ENCODE results near the gene FBXL16.

DNA sequence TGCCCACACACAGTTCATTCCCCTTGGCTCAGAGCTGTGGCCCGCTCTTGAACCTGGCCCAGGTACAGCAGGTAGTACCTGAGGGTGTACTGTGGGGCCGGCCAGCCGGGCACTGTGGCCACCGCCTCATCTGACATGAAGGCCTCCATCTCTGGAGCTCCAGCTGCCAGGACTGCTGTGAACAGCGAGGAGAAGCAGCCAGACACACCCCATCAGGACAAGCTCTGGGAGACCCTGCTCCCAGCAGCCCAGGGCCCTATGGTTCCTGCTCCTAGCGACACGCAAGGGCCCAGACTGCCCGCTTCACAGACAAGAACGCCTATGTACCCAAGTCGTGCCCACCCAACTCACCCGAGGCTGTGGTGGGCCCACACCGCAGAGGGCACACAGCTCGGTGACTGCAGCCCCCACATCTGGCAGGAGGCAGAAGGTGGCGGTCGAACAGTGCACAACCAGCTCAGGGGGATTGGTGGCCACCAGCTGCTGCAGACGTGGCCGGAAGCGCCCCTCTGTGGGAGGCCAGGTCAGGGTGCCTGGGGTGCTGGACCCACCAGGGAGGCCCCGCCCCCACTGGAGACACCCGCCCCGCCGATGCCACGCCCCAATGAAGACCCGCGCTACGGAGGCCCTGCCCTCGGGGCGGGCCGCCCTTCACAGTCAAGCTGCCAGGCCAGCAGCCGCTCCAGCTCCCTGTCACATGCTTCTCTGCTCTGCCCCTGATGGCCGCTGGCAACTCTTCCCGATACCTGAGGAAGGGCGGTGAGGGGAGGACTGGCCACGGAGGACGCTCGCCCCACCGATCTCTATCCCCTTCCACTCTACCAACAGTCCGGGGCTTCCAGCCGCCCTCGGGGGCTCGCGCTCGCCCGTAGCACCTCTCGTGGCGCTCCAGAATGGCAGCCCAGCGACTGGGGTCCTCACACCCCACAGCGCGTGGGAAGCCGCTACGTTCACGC, 26.5 kb downstream of the FBXL16 start:
- TF ChIP-seq, protein P1, sequence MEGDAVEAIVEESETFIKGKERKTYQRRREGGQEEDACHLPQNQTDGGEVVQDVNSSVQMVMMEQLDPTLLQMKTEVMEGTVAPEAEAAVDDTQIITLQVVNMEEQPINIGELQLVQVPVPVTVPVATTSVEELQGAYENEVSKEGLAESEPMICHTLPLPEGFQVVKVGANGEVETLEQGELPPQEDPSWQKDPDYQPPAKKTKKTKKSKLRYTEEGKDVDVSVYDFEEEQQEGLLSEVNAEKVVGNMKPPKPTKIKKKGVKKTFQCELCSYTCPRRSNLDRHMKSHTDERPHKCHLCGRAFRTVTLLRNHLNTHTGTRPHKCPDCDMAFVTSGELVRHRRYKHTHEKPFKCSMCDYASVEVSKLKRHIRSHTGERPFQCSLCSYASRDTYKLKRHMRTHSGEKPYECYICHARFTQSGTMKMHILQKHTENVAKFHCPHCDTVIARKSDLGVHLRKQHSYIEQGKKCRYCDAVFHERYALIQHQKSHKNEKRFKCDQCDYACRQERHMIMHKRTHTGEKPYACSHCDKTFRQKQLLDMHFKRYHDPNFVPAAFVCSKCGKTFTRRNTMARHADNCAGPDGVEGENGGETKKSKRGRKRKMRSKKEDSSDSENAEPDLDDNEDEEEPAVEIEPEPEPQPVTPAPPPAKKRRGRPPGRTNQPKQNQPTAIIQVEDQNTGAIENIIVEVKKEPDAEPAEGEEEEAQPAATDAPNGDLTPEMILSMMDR (IDR thresholded peaks at IDR 0.05), result no peak
- TF ChIP-seq POLR2A (IDR thresholded peaks at IDR 0.05), result no peak

All from right lobe of liver (tissue), 4 donors.